ENCODE measurements around the gene KIF1B. TPM values are rescaled to one million over a fixed set of nuclear protein-coding genes. Genes with fewer than 3 reads are reported as not detected.

Gene KIF1B
- total and polyA plus RNA-seq, 2 experiments from 2014 or later: 21.5 to 68.4 TPM

GRCh38 chr1:10316752-10317151 lies 106.4 kb downstream of the KIF1B start:
- H3K79me2 ChIP-seq (replicated peaks; ENCODE audit: insufficient read depth): no peaks in the 10 kb centered on the region
- H3K4me2 ChIP-seq: no peak overlapping the region
- DNase-seq (ENCODE audit: low spot score) (no peak), ATAC-seq (no peak)
- peaks cover 21% of the 10 kb centered on the region for H3K4me1 ChIP-seq (ENCODE audit: insufficient read depth)
- H3K27ac ChIP-seq (ENCODE audit: low read depth): peak overlapping the region; percentile 76; the same call in 1 of the 2 replicates
- H3K36me3 ChIP-seq (ENCODE audit: insufficient read depth): no peaks in the 10 kb centered on the region
- H3K27me3 ChIP-seq (ENCODE audit: insufficient read depth): no peaks in the 10 kb centered on the region
- no peak overlapping the region for H3K4me3 Mint-ChIP-seq
- peaks cover 9% of the 10 kb centered on the region; the same call in 2 of the 3 replicates for H3K36me3 Mint-ChIP-seq (ENCODE audit: low read depth)
- H3F3A ChIP-seq (replicated peaks; ENCODE audit: low read depth): peaks cover 14% of the 10 kb centered on the region
- peaks cover 21% of the 10 kb centered on the region for H3K4me1 Mint-ChIP-seq
- H3K27me3 Mint-ChIP-seq (ENCODE audit: insufficient read depth, low read depth, poor library complexity): peaks cover 5% of the 10 kb centered on the region
- H3K27ac Mint-ChIP-seq: no peak overlapping the region
- H3K4me3 ChIP-seq: no peak overlapping the region
- TF ChIP-seq ZNF331 (CRISPR knock-in tag; IDR thresholded peaks at IDR 0.05; ENCODE audit: low read depth) (no peak), JUNB (IDR thresholded peaks at IDR 0.05; ENCODE audit: unreplicated experiment) (no peak), CREB1 (CRISPR knock-in tag; IDR thresholded peaks at IDR 0.05; ENCODE audit: low read depth) (no peak), ZNF114 (CRISPR knock-in tag; IDR thresholded peaks at IDR 0.05) (no peak), EZH2phosphoT487 (IDR thresholded peaks at IDR 0.05; ENCODE audit: unreplicated experiment) (no peak), POLR2AphosphoS5 (IDR thresholded peaks at IDR 0.05; ENCODE audit: low read depth) (no peak), NANOG (IDR thresholded peaks at IDR 0.05; ENCODE audit: borderline replicate concordance) (no peak), STAT1 (IDR thresholded peaks at IDR 0.05; ENCODE audit: unreplicated experiment) (no peak), EZH2 (IDR thresholded peaks at IDR 0.05; ENCODE audit: low read depth, unreplicated experiment) (no peak)
- TF ChIP-seq, protein P1, sequence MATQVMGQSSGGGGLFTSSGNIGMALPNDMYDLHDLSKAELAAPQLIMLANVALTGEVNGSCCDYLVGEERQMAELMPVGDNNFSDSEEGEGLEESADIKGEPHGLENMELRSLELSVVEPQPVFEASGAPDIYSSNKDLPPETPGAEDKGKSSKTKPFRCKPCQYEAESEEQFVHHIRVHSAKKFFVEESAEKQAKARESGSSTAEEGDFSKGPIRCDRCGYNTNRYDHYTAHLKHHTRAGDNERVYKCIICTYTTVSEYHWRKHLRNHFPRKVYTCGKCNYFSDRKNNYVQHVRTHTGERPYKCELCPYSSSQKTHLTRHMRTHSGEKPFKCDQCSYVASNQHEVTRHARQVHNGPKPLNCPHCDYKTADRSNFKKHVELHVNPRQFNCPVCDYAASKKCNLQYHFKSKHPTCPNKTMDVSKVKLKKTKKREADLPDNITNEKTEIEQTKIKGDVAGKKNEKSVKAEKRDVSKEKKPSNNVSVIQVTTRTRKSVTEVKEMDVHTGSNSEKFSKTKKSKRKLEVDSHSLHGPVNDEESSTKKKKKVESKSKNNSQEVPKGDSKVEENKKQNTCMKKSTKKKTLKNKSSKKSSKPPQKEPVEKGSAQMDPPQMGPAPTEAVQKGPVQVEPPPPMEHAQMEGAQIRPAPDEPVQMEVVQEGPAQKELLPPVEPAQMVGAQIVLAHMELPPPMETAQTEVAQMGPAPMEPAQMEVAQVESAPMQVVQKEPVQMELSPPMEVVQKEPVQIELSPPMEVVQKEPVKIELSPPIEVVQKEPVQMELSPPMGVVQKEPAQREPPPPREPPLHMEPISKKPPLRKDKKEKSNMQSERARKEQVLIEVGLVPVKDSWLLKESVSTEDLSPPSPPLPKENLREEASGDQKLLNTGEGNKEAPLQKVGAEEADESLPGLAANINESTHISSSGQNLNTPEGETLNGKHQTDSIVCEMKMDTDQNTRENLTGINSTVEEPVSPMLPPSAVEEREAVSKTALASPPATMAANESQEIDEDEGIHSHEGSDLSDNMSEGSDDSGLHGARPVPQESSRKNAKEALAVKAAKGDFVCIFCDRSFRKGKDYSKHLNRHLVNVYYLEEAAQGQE (IDR thresholded peaks at IDR 0.05; ENCODE audit: unreplicated experiment): no peak
- TF ChIP-seq, protein P2, sequence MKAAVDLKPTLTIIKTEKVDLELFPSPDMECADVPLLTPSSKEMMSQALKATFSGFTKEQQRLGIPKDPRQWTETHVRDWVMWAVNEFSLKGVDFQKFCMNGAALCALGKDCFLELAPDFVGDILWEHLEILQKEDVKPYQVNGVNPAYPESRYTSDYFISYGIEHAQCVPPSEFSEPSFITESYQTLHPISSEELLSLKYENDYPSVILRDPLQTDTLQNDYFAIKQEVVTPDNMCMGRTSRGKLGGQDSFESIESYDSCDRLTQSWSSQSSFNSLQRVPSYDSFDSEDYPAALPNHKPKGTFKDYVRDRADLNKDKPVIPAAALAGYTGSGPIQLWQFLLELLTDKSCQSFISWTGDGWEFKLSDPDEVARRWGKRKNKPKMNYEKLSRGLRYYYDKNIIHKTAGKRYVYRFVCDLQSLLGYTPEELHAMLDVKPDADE (IDR thresholded peaks at IDR 0.05): no peak
- TF ChIP-seq, protein P3, sequence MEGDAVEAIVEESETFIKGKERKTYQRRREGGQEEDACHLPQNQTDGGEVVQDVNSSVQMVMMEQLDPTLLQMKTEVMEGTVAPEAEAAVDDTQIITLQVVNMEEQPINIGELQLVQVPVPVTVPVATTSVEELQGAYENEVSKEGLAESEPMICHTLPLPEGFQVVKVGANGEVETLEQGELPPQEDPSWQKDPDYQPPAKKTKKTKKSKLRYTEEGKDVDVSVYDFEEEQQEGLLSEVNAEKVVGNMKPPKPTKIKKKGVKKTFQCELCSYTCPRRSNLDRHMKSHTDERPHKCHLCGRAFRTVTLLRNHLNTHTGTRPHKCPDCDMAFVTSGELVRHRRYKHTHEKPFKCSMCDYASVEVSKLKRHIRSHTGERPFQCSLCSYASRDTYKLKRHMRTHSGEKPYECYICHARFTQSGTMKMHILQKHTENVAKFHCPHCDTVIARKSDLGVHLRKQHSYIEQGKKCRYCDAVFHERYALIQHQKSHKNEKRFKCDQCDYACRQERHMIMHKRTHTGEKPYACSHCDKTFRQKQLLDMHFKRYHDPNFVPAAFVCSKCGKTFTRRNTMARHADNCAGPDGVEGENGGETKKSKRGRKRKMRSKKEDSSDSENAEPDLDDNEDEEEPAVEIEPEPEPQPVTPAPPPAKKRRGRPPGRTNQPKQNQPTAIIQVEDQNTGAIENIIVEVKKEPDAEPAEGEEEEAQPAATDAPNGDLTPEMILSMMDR (conservative IDR thresholded peaks at IDR 0.05; ENCODE audit: low read depth in 2 of 2): no peak
- TF ChIP-seq, protein P4, sequence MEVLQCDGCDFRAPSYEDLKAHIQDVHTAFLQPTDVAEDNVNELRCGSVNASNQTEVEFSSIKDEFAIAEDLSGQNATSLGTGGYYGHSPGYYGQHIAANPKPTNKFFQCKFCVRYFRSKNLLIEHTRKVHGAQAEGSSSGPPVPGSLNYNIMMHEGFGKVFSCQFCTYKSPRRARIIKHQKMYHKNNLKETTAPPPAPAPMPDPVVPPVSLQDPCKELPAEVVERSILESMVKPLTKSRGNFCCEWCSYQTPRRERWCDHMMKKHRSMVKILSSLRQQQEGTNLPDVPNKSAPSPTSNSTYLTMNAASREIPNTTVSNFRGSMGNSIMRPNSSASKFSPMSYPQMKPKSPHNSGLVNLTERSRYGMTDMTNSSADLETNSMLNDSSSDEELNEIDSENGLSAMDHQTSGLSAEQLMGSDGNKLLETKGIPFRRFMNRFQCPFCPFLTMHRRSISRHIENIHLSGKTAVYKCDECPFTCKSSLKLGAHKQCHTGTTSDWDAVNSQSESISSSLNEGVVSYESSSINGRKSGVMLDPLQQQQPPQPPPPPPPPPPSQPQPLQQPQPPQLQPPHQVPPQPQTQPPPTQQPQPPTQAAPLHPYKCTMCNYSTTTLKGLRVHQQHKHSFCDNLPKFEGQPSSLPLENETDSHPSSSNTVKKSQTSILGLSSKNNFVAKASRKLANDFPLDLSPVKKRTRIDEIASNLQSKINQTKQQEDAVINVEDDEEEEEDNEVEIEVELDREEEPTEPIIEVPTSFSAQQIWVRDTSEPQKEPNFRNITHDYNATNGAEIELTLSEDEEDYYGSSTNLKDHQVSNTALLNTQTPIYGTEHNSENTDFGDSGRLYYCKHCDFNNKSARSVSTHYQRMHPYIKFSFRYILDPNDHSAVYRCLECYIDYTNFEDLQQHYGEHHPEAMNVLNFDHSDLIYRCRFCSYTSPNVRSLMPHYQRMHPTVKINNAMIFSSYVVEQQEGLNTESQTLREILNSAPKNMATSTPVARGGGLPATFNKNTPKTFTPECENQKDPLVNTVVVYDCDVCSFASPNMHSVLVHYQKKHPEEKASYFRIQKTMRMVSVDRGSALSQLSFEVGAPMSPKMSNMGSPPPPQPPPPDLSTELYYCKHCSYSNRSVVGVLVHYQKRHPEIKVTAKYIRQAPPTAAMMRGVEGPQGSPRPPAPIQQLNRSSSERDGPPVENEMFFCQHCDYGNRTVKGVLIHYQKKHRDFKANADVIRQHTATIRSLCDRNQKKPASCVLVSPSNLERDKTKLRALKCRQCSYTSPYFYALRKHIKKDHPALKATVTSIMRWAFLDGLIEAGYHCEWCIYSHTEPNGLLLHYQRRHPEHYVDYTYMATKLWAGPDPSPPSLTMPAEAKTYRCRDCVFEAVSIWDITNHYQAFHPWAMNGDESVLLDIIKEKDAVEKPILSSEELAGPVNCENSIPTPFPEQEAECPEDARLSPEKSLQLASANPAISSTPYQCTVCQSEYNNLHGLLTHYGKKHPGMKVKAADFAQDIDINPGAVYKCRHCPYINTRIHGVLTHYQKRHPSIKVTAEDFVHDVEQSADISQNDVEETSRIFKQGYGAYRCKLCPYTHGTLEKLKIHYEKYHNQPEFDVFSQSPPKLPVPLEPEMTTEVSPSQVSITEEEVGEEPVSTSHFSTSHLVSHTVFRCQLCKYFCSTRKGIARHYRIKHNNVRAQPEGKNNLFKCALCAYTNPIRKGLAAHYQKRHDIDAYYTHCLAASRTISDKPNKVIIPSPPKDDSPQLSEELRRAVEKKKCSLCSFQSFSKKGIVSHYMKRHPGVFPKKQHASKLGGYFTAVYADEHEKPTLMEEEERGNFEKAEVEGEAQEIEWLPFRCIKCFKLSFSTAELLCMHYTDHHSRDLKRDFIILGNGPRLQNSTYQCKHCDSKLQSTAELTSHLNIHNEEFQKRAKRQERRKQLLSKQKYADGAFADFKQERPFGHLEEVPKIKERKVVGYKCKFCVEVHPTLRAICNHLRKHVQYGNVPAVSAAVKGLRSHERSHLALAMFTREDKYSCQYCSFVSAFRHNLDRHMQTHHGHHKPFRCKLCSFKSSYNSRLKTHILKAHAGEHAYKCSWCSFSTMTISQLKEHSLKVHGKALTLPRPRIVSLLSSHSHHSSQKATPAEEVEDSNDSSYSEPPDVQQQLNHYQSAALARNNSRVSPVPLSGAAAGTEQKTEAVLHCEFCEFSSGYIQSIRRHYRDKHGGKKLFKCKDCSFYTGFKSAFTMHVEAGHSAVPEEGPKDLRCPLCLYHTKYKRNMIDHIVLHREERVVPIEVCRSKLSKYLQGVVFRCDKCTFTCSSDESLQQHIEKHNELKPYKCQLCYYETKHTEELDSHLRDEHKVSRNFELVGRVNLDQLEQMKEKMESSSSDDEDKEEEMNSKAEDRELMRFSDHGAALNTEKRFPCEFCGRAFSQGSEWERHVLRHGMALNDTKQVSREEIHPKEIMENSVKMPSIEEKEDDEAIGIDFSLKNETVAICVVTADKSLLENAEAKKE (CRISPR knock-in tag; IDR thresholded peaks at IDR 0.05): no peak
- H3K9me3 Mint-ChIP-seq: no peaks in the 10 kb centered on the region
- 0 out of 2 replicates have a peak, but pooled peaks cover 3% of the 10 kb centered on the region for H4K20me1 ChIP-seq (replicated peaks; ENCODE audit: insufficient read depth)
- no peak overlapping the region for H2AFZ ChIP-seq
- no peaks in the 10 kb centered on the region for H3K9me2 ChIP-seq (ENCODE audit: insufficient read depth)
